HepG2 (cell line): ENCODE results near the gene HTRA2. TPM values are rescaled to one million over a fixed set of nuclear protein-coding genes. Genes with fewer than 3 reads are reported as not detected.
A peak's percentile ranks its signal among the peaks of the same experiment; 100 is the strongest.

Source experiments
- DDIT3 ChIP-seq: sonication (generic); formaldehyde crosslinking; IDR thresholded peaks from 2 replicates; pipeline ENCODE4 v1.4.0; 2020; ENCODE audit warnings: mild to moderate bottlenecking, missing genetic modification reagents
- ERF ChIP-seq: IDR thresholded peaks from 2 replicates; pipeline ENCODE4 v1.6.1; 2018; ENCODE audit warnings: missing biosample characterization, missing genetic modification reagents
- ESRRA ChIP-seq: sonication (generic); formaldehyde crosslinking; IDR thresholded peaks from 2 replicates; pipeline ENCODE4 v1.5.1; 2020; ENCODE audit warnings: mild to moderate bottlenecking, low read depth, missing genetic modification reagents
- FIP1L1 ChIP-seq: fragments of 200-400 bp; formaldehyde crosslinking; IDR thresholded peaks from 2 replicates; pipeline ENCODE4 v1.6.1; 2018; ENCODE audit warnings: low read depth, mild to moderate bottlenecking, low read length, moderate library complexity, borderline replicate concordance; ENCODE audit not compliant: insufficient read depth
- KDM2A ChIP-seq: sonication (generic); formaldehyde crosslinking; IDR thresholded peaks from 2 replicates; pipeline ENCODE4 v1.4.0; 2020; ENCODE audit warnings: low read depth, missing genetic modification reagents, borderline replicate concordance
- MAFK ChIP-seq, 2 experiments: IDR thresholded peaks in 1 of 2; conservative IDR thresholded peaks in 1 of 2; 2 replicates each; pipeline ENCODE4 v1.6.1; 2011; ENCODE audit warnings: improper control_type of control experiment in 2 of 2, low read length in 2 of 2
- SNAPC4 ChIP-seq: sonication (generic); formaldehyde crosslinking; IDR thresholded peaks from 2 replicates; pipeline ENCODE4 v1.4.0; 2020; ENCODE audit warnings: mild to moderate bottlenecking, missing genetic modification reagents
- TBL1XR1 ChIP-seq: fragments of 150-350 bp; IDR thresholded peaks from 2 replicates; pipeline ENCODE4 v1.6.1; 2014; ENCODE audit warnings: borderline replicate concordance, low read length; ENCODE audit not compliant: partially characterized antibody
- TBX2 ChIP-seq: sonication (generic); formaldehyde crosslinking; IDR thresholded peaks from 2 replicates; pipeline ENCODE4 v1.5.0; 2020; ENCODE audit warnings: missing genetic modification reagents, mild to moderate bottlenecking, borderline replicate concordance
- TRIM22 ChIP-seq: fragments of 450-650 bp; IDR thresholded peaks from 2 replicates; pipeline ENCODE4 v1.6.1; 2017
- ZNF205 ChIP-seq: IDR thresholded peaks from 2 replicates; pipeline ENCODE4 v1.6.1; 2018; ENCODE audit warnings: missing biosample characterization, missing genetic modification reagents
- ZNF513 ChIP-seq: sonication (generic); formaldehyde crosslinking; conservative IDR thresholded peaks from 2 replicates; pipeline ENCODE4 v1.5.0; 2020; ENCODE audit warnings: missing genetic modification reagents
- ZNF574 ChIP-seq: sonication (generic); formaldehyde crosslinking; IDR thresholded peaks from 2 replicates; pipeline ENCODE4 v1.4.0; 2020; ENCODE audit warnings: missing genetic modification reagents
- ZSCAN29 ChIP-seq: sonication (generic); formaldehyde crosslinking; conservative IDR thresholded peaks from 2 replicates; pipeline ENCODE4 v1.4.0; 2020; ENCODE audit warnings: mild to moderate bottlenecking, missing genetic modification reagents
- polyA plus RNA-seq, 8 experiments: library from polyadenylated mRNA; depleted of rRNA in 3 of 8; stranded (reverse) in 7 of 8; unstranded in 1 of 8; fragments of >200 nt; fragmentation: Illumina TruSeq in 4 of 8; extraction: Trizol in 4 of 8; gene quantifications; 2 replicates each; pipeline versions ENCODE4 v1.2.1 to v1.2.3, GENCODE V29; 2011 to 2016; ENCODE audit warnings: low read depth in 4 of 8, missing spikeins in 1 of 8, mixed read lengths in 1 of 8; ENCODE audit not compliant: insufficient read depth in 1 of 8
- total RNA-seq, 5 experiments: library from RNA; depleted of rRNA; stranded (reverse); fragments of >200 nt; fragmentation: Illumina TruSeq; extraction: Trizol; gene quantifications; 2 replicates each; pipeline ENCODE4 v1.2.3, GENCODE V29; 2016; ENCODE audit warnings: low read depth in 1 of 5

The HTRA2 gene
- total and polyA plus RNA-seq, 2 of the 13 experiments (the other 11 are each of a cell fraction or from before 2014, with no cell fraction given): 47.7 to 50.3 TPM

- TF ChIP-seq ERF (CRISPR knock-in tag) (peak; percentile 77), ZNF205 (CRISPR knock-in tag) (peak; percentile 92), TRIM22 (no peak), ZNF513 (no peak), ZNF574 (CRISPR knock-in tag) (peak; percentile 97), ESRRA (CRISPR knock-in tag) (peak; percentile 78), ZSCAN29 (0 out of 2 replicates have a peak, but pooled peaks have one; percentile 42), DDIT3 (CRISPR knock-in tag) (no peak), TBX2 (peak; percentile 30; the same call in 1 of the 2 replicates), MAFK (conservative IDR thresholded peaks at IDR 0.05 in 1 of 2, IDR thresholded peaks at IDR 0.05 in 1 of 2; ENCODE audit: low read length in 2 of 2) (no peak; a peak in 1 of 4 replicates), SNAPC4 (CRISPR knock-in tag) (peak; percentile 92; the same call in 1 of the 2 replicates), FIP1L1 (no peak), TBL1XR1 (peak; percentile 28), KDM2A (peak; percentile 96)
Measured at GRCh38 chr2:74482801-74483674, 46.7 kb upstream of the HTRA2 start, which contains the start of the genes CCDC142 and TTC31 (continued).
